Retina (tissue), 1 donor: ENCODE results near the gene RPS4Y1.

Source experiments
- DNase-seq: peaks from one replicate; pipeline ENCODE4 v3.0.0-alpha.2; 2016

The RPS4Y1 gene

GRCh38 chrY:2885880-2886279 lies 44.5 kb downstream of the RPS4Y1 start:
- DNase-seq: no peak

GRCh38 chrY:2887386-2887785 lies 46.0 kb downstream of the RPS4Y1 start:
- no peak for DNase-seq

- DNase-seq: no peak
Measured at GRCh38 chrY:2887955-2888354, 46.6 kb downstream of the RPS4Y1 start.

GRCh38 chrY:2893471-2893870 lies 52.1 kb downstream of the RPS4Y1 start:
- no peak for DNase-seq

GRCh38 chrY:2896050-2896449 lies 54.6 kb downstream of the RPS4Y1 start:
- DNase-seq: no peak

- no peak for DNase-seq
Measured at GRCh38 chrY:2907356-2907755, 66.0 kb downstream of the RPS4Y1 start.

- no peak for DNase-seq
Measured at GRCh38 chrY:2913066-2913815, 71.8 kb downstream of the RPS4Y1 start.
